Measurements from ENCODE around the gene CORO2B.
"Not testable (repeated sequence)": the region's sequence is repeated elsewhere in the genome, so short reads cannot be mapped to it uniquely, and the experiment has no call there.

The CORO2B gene

DNA sequence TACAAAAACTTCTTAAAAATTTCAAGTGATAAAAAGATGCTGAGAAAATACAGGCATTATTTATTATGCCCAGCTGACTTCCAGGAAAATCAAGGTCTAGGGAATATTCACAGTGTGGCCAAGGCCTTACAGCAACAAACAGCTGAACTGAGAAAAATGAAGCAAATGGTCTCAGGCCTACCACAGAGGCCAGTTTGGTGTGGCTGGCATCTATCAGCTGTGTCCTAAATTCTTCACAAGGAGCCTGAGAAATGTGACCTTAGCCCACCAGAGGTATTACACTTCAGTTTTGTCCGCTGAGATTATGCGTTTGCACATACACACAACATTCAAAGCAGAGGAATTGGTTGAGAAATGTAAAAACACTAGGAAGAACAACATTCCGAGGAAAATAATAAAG lies 164.5 kb downstream of the CORO2B start:
- no peak for DNase-seq

DNA sequence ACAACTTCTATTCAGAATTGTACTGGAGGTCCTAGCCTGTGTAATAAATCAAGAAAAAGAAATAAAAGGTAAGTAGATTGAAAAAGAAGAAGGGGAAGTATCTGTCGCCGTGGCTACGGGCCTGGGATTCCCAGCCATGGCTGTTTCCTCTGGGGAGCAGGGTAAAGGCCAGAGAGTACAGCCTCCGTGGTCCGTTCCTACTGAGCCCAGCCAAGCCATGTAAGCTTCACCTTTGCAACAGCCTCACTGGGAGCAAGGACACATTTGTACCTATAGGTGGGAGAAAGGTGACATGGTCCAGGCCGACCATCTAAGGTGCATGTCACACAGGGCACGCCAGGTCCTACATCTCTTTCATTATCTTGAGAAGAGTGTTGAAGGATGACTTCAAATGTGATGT lies 170.6 kb downstream of the CORO2B start:
- no peak for DNase-seq

DNA sequence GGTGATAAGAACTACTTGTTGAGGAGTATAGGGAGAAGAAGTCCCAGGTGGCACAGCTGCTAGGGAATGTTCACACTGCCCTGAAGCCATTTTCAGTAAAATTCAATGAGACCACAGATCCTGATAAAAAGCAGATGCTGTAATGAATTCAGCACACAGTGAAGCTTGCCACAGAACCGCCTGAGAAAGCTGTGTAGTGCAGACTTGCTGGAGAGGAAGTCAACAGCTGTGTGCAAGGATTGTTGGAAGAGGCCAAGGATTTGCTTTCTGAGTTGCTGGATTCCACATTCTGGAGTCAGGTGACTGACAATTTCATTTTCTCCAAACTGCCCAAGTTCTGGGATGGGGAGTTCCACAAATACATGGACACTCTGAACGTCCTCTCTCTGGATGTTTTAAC lies 171.0 kb downstream of the CORO2B start:
- DNase-seq, result no peak

DNA sequence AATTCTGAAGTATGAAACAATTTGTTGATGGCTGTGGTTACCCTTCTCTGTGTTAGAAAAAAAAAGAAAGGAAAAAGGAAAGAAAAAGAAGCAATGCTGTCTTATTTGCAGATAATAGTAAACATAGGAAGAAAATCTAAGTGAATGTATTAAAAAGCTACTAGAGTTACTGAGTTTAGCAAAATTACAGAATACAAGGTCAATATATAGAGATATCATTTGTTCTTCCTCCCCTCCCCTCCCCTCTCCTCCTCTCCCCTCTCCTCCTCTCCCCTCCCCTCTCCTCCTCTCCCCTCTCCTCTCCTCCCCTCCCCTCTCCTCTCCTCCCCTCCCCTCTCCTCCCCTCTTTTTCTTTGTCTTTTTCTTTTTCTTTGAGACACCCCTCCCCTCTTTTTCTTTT lies 172.8 kb downstream of the CORO2B start:
- no peak for DNase-seq

DNA sequence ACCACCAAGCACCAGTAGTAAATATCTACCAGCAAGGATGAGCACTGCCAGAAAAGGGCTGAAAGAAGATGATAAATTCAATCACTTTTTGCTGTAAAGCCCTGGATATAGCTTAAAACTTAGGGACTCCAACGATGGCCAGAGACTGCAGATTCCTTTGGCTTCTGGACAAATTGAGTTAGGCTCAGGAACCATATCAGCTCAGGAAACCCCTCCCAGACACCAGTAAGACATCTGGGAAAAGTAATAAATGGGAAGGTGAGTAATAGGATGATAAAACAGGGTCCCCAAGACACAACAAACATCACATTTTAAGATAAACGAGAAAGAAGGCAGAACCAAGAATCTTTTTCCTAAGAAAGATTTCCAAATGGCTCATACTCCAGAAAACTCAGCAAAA lies 176.9 kb downstream of the CORO2B start:
- no peak for DNase-seq

DNA sequence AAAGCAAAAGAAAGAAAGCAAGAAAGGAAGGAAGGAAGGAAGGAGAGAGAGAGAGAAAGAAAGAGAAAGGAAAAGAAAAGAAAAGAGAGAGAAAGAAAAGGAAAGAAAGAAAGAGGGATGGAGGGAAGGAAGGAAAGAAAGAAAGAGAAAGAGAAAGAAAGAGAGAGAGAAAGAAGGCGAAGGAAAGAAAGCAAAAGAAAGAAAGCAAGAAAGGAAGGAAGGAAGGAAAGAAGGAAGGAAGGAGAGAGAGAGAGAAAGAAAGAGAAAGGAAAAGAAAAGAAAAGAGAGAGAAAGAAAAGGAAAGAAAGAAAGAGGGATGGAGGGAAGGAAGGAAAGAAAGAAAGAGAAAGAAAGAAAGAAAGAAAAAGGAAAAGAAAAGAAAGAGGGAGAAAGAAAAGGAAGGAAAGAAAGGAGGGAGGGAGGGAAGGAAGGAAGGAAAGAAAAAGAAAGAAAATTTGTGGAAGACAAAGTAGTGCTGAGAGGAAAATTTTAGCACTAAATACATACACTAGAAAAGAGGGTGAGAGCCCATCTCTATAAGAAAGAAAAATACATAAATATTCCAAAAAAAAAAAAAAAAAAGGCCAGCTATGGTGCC lies 181.3 kb downstream of the CORO2B start:
- DNase-seq, result not testable (repeated sequence)

DNA sequence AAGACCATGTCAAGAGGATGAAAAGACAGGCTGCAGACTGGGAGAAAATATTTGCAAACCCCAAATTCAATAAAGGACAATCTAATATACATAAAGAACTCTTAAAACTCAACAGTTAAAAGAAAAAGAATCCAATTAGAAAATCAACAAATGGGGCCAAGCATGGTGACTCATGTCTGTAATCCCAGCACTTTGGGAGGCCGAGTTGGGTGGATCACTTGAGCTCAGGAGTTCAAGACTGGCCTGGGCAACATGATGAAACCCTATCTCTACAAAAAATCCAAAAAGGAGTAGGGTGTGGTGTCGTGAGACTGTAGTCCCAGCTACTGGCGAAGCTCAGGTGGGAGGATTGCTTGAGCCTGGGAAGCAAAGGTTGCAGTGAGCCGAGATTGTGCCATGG lies 184.3 kb downstream of the CORO2B start:
- DNase-seq, result no peak

DNA sequence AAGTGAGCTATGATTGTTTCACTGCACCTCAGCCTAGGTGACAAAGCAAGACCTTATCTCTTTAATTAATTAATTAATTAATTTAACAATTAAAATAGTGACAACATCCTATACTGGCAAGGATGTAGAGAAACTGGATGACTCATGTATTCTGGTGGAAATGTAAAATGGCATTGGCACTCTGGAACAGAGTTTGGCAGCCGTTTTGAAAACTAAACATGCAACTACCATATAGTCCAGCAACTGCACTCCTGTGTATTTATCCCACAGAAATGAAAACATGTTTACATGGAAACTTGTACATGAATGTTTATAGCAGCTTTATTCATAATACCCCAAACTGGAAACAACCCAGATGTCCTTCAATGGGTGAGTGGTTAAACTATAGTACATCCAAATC lies 185.3 kb downstream of the CORO2B start:
- no peak for DNase-seq

DNA sequence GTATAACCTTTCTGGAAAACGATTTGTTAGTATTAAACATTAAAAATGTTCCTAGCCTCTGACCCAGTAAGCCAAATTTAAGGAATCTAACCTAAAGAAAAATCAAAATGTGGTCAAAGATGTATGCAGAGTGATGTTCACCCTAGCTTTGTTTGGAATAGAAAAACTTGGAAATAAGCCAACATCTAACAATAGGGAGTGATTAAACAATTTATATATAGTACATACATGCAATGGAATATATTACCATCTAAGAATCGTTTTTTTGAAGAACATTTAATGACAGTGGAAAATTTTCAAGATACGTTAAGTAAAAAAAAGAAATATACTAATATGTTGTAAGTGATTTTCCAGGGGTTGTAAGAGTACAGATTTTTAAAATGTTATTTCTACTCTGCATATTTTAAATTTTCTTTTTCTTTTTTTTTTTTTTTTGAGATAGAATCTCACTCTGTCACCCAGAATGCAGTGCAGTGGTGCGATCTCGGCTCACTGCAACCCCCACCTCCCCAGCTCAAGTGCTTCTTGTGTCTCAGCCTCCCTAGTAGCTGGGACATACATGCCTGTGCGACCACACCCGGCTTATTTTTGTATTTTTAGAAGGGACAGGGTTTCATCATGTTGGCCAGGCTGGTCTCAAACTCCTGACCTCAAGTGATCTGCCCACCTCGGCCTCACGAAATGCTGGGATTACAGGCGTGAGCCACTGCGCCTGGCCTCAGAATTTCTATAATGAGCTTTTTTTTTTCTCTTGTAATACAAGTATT lies 187.0 kb downstream of the CORO2B start:
- DNase-seq, result no peak

DNA sequence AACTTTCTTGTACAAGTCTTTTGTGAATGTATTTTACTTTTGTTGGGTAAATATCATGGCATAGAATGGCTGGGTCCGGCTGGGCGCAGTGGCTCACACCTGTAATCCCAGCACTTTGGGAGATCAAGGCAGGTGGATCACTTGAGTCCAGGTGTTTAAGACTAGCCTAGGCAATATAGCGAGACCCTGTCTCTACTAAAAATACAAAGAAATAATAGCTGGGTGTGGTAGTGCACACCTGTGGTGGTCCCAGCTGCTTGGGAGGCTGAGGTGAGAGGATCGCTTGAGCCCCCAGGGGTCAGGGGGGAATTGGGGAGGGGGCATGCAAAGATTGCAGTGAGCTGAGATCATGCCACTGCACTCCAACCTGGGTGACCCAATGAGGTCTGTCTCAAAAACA lies 189.0 kb downstream of the CORO2B start:
- DNase-seq, result no peak

DNA sequence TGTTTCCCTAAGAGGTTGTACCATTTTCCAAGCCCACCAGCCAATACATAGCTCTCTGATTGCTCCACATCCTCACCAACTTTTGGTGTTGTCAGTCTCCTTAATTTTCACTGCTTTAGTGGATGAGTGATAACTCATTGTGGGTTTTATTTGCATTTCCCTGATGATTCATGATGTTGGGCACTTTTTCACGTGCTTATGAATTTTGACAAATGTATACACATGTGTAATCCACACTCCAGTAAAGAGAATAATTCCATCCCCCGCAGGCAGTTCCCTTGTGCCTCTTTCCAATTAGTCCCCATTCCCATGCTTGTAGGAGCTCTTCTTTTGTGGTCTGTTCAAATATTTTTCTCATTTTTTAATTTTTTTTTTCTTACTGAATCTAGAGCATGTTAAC lies 189.5 kb downstream of the CORO2B start:
- DNase-seq, result no peak

DNA sequence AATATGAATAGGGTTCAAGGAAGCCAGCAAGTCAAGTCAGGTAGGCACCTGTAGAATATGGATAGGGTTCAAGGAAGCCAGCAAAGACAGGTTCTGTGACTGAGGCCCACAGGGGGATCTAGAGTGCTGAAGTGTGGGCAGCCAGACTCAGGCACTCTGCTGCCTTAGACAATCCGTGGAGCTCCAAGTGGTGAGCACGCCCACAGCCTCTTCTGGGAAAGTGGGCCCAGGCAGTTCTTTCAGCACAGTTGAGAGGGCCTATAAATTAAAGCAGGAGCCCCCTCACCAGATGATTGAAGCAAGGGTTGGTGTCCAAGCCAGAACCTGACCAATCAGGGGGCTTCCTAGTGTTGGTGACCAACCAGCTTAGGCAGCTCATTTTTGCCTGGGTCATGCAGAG lies 190.9 kb downstream of the CORO2B start:
- no peak for DNase-seq

DNA sequence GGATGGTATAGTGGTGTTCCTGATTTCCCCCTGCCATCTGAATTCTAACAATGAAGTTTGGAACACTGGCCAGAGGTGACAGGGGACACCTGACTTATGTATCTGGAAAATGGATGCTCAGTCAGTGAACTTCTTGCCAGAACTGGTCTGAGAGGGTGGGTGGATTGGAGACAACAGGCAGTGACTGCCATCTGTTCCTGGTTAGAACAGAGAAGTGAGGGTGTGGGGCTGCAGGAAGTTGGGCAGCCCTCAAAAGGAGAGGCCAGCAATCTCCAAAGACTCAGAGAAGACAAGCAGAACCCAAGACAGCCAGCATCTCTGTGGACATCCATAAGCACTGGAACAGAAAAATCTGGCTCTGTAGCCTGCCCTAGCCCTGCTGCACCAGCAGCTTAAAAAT lies 191.4 kb downstream of the CORO2B start:
- no peak for DNase-seq

DNA sequence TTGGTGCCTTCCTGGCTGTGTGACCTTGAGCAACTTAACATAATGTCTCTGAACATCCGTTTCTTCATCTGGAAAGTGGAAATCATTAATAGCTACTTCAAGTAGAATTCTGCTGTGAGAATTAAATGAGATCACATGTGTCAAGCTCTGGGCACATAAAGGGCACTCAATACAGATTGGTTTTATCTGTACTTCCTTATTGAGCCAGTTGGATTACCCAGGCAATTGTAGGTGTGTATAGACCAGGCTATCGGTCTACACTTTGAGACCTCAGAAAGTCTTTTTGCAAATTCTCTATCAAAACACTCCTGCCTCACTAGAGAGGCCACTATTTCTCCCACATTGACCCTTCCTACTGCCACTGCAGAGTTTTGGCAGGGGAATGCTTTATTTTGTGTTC lies 194.2 kb downstream of the CORO2B start:
- DNase-seq, result no peak

DNA sequence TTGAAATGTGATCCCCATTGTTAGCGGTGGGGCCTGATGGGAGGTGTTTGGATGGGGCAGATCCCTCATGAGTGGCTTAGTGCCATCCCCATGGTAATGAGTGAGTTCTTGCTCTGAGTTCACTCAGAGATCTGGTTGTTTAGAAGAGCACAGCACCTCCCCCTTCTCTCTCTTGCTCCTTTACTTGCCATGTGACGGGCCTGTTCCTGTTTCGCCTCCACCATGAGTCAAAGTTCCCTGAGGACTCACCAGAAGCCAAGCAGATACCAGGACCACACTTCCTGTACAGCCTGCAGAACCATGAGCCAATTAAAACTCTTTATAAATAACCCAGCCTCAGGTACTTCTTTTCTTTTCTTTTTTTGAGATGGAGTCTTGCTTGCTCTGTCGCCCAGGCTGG lies 195.3 kb downstream of the CORO2B start:
- no peak for DNase-seq

DNA sequence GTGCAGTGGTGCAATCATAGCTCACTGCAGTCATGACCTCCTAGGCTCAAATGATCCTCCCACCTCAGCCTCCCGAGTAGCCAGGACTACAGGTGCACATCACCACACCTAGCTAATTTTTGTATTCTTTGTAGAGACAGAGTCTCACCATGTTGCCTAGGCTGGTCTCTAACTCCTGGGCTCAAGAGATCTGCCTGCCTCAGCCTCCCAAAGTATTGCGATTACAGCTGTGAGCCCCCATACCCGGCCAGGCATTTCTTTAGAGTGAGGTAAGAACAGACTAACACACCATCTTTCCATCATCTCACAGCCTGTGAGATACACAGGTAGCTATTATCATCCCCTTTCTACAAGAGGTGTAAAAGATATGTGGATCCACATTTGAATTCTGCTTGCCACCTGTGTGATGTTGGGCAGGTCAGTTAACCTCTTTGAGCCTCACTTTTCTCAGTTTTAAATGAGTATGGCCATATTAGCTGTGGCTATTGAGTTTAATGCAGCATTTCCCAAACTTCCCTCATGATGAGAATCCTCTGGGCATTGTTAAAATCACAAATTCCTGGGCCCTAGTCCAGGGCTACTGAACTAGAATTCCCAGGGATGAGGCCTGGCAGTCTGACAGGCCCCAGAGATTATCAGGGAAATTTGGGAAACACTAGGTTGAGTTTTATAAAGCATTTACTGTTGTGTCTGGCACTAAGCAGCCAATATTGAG lies 195.9 kb downstream of the CORO2B start:
- DNase-seq, result no peak

DNA sequence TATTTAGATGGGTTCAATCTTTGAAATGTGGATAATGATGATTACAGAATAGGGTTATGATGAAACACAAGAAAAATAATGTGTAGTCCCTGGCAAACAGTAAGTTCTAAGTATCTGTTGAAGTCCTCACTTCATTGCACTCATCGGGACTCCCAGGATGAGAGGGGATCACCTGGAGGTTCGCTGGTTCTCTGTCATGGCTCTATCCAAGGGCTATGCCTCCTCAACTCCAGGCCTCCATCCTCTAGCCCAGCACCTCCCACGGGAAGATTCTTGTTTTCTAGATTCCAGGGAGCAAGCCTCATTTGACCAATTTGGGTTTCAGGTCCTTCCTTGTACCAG lies 196.4 kb downstream of the CORO2B start:
- no peak for DNase-seq

DNA sequence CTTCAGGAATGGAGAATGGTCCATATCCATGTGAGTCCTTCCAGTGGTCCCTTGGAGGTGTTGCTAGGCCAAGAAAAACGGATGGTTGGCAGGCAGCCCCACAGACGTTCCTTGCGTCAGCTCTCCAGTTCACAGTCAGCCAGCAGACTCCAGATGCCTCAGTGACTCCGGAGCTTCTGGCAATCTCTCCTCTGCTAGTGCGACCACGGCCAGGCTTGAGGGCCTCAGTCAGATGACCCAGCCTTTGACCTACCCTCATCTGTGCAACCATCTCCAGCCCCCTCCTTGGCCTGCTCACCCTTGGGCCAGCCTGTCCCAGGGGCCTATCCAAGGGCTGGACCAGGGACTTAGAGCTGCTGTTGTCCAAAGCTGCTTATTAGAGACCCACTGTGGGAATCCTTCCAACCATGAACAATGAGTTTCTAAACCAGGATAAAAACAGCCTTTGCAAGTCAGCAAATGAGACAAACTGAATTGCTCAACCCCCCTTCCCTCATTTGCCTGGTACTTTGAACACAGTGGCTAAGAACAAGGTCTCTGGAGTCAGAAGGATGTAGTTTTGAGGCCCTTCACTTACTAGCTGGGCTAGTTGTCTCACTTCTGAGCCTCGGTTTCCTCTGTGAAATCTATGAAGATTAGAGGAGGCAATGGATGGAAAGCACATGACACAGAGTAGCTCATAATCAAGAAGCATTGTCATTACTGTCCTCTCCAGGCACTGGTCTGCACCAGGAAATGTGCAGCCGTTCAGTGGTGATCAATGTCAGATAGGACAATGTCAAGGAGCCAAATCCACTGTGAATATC lies 197.1 kb downstream of the CORO2B start:
- DNase-seq, result no peak

DNA sequence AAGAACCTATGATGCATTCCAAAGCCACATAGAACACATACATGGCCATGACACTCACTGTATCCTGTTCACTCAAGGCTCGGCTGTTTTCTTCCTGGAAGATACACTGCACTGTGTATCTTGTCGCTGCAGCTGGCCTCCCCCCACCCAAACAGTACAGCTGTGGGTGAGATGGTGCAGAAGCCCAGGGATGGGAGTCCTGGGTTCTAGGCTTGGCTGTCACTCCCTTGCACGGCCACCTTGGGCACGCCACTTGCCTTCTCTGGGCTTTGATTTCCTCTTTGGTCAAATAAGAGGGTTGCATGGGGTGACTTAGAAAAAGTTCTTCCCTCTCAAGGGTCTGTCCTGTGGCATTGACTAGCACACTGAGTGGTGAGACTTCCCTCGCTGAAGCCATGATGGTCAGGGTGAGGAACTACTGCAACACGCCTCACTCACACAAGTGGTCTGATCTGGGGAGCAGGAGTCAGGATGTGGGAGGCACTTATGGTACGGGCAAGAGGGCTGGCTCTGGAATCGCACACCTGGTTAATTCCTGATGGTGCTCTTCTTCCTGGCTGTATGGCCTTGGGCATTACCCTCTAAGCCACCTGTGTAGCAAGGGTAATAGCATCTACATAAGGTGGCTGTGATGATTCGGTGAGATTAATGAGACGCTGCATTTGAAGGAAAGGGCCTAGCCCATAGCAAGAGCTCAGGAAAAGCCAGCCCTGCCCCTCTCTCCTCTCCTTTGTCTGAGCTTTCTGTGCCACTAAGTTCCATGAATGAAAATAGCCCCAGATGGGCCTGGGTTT lies 197.9 kb downstream of the CORO2B start:
- DNase-seq, result no peak

Measured in SW 1271 (cell line).